COLO829 (cell line): ENCODE measurements around the gene RALGPS1.

ENCODE experiments used
- DNase-seq: peaks from one replicate; pipeline ENCODE4 v3.0.0; 2012; ENCODE audit warnings: low spot score

Gene RALGPS1

DNA sequence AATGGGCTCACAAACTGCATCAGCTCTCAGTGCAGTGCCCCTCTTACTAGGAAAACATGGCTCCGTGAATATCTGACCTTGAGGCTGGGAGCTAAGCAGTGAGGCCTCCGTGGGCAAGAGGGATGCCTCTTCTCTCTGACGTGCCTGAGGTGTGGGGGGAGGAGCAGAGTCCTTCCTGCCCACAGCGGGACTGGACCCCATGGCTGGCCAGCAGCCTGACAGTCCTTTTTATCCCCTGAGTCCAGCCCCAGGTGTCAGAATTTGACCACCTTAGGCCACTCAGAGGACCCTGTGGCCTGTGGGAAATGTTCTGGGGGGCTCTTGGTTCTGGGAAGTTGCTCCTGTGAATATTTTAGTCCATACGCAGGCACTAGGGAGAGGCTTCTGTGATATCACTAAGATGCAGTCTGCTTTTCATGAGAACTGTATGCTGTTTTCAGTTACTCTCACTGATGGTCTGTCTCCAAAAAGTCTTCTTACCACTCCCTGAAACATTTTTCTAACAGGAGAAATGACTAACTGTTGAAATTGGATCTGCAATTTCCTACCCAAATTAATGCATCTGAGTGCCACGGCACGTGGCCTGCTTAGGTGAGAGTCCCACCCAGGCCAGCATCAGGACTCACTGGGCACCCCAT, 184.5 kb downstream of the RALGPS1 start:
- DNase-seq = no peak

- no peak for DNase-seq
These were observed 185.1 kb downstream of the RALGPS1 start for GRCh38 chr9:127099664-127100063.

- DNase-seq = no peak
These were observed 187.6 kb downstream of the RALGPS1 start for GRCh38 chr9:127102176-127102575.

DNA sequence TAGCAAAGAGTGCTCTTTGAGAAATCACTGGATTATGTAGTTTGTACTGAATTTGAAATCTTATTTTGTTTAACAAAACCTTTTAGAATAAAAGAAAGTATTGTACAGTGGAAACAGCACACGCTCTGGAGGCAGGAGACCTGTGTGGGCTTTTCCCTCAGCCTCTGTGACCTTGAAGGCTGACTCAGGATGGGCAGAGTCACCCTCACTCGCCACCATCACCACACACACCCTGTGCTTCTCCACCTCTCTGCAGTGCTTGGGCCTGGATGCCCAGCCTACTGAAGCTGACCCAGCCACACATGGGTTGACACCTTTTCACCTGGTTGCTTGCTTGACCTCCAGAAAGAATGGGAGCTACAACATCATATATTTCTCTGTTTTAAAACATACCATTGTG, 188.2 kb downstream of the RALGPS1 start:
- no peak for DNase-seq

- no peak for DNase-seq
These were observed 190.2 kb downstream of the RALGPS1 start for GRCh38 chr9:127104581-127105311.

DNA sequence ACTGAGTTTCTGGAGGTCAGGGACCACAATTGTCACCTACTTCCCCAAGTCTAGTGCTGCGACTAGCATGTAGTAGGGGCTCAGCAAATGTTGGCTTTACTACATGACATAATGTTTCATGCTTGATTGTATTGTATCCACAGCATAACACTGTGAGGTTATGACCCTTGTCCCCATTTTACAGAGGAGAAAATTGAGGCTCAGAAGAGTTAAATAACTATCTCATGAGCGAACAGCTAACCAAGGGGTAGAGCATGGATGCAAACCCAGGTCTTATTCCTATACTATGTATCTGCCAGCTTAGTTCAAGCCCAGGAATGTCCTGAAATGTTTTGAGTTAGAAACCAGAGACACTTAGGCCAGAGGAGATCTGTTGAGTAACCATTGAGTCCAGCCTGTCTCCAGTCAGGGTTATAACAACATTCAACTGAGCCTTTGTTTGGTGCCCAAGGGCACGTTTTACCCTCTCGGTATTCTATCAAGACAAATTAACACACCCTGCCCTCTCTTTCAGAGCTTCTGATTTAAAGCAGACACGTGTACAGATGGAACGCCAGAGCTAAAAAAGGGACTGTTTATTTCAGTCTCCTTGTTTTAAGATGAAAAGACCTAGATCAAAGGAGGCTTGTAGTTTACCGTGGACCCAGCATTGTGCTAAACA, 191.4 kb downstream of the RALGPS1 start:
- no peak for DNase-seq

DNA sequence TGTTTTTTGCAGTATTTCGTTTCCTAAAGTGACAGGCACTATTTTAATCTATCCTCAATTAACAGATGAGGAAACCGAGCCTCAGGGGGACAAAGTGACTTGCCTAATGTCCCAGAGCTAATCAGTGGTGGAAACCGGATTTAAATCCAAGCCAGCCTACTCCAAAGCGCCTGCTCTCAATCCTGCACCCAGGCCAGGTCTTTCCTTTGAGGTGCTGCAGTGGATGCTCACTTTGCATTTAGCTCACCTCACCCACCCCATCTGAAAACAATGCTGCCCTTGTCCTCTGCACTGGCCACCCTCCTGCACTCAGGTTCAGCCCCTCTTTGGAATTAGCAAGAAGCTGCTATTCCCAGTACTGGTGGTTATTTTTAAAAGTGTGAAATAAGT, 191.9 kb downstream of the RALGPS1 start:
- no peak for DNase-seq

GRCh38 chr9:127107171-127107928, 192.8 kb downstream of the RALGPS1 start:
- no peak for DNase-seq

GRCh38 chr9:127107929-127108876, 193.6 kb downstream of the RALGPS1 start:
- DNase-seq = no peak

GRCh38 chr9:127109212-127109711, 194.7 kb downstream of the RALGPS1 start:
- DNase-seq = no peak

- DNase-seq = no peak
These were observed 197.5 kb downstream of the RALGPS1 start for GRCh38 chr9:127112056-127112455.

DNA sequence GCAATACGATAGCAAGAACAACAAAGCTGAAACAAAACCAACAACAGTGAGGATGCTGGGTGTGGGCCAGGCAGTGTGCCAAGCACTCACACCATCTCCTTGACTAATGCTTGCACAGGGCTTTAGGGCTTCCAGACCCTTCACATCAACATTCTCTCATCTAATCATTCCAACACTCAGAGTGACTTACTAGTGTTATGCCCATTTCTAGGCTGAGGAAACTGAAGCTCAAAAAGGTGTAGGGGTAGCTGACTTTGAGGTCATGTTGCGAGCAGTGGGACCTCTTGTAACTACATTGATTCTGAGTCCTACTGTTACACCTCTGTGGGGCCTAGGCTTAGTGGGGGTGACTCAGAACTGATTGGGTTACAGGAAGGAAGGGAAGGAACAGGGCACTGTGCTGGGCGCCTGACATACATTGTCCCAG, 198.2 kb downstream of the RALGPS1 start:
- no peak for DNase-seq

DNA sequence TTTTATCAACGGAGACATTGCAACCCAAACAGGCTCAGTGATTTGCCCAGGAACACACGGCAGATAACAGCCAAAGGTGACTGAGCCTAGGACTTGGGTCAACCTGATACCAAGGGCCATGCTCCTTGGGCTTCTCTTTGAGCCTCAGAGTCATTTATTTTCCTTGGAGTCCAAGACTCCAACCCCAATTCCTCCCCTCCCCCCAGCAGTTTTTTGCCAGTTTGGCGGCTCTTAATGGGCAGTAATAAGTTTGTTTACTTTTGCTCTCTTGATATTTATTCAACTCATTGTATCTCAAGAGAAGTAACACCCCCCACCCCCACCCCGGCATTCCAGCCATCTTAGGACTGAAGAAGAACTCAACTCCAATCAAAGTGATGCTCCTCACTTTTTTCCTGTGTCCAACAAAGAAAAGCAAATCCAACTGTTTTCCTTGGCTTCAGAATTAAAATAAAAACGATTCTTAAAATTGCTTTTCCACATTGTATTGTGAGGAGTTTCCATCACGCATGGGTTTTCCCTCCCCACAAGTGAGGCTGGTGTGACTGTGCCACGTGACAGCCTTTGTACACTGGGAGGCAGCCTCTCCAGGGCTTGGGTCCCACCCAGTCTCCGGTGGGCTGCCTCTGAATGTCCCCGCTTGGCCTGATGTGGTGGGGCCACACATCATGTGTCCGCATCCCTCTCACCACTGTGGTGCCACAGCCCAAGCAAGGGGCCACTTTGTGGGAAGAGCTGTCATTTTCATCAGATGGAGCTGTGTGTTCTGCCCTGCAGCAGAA, 198.8 kb downstream of the RALGPS1 start:
- DNase-seq = no peak

DNA sequence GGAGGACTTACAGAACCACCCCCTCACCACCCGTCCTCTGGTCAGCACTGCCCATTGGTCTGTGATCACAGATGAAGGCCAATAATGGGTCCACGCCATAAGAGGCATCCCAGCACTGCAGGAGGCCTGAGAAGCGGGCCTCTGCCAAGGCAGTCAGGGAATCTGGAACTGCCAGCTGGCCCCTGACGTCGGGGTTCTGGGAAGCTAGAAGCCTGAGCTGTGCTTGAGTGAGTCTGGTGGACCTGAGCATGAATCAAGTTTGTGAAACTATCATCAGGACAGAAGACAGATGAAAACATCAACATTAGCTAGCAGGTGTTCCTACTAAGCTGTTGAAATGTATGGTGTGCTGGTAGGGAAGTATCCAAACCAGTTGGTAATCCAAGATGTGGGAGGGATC, 200.0 kb downstream of the RALGPS1 start:
- no peak for DNase-seq

DNA sequence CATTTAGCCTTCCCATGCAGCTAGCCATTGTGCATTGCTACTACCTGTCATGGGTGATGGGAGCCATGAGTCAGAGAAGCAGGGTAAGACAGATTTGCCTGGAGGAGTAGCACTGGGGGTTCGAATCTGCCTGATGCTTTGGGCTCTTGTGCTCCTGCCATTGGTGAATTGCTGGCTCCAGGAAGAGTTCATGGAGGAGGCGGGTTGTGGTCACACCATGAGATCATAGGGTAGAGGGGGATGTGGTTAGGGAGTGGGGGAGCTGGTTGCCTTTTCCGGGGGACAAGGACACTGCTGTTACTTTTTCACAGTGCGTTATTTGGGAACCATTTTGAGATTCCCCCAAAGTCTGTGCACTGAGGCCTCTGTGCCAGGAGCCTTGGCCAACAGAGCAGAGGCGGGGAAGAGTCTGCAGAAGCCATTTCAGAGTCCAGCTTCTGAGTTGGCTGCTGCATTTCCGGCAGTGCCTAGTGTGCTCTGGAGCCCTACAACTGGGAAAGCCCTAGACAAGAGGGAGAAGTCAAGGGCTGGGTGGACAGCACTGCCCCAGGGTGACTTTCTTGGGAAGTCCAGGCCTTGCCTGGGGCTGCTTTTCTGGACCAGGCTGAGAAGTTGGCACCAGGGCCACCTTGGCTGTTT, 201.6 kb downstream of the RALGPS1 start:
- DNase-seq = no peak

DNA sequence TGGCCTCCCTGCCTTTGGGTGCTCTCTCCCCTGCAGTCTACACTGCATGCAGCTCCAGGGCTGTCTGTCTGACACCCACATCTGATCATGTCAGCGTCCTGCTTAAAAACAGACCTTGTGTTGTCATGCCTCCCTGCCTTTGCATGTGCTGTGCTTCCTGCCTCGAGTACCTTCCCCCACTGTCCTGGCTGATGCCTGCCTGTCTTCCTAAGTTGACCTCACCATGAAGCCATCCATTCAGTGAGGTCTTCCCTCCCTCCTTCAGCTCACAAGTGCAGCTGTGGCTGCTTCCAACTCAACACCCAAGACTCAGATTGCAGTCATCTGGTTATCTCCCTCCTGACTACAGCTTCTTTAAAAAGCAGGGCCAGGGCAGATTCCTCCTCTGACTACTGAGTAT, 202.4 kb downstream of the RALGPS1 start:
- DNase-seq = no peak

- no peak for DNase-seq
These were observed 203.2 kb downstream of the RALGPS1 start for GRCh38 chr9:127117801-127118200.

GRCh38 chr9:127118597-127119319, 204.2 kb downstream of the RALGPS1 start:
- DNase-seq = no peak

GRCh38 chr9:127119320-127119709, 204.7 kb downstream of the RALGPS1 start:
- no peak for DNase-seq
